GM19328 (cell line): ENCODE data around the gene GPR180.
A peak's percentile ranks its signal among the peaks of the same experiment; 100 is the strongest.

Source experiments
- ATAC-seq: cut with Tn5 transposase; IDR thresholded peaks from one replicate; pipeline ENCODE4 v1.9.1; 2021; ENCODE audit warnings: mild to moderate bottlenecking, moderate library complexity; ENCODE audit not compliant: unreplicated experiment

GPR180 gene

DNA sequence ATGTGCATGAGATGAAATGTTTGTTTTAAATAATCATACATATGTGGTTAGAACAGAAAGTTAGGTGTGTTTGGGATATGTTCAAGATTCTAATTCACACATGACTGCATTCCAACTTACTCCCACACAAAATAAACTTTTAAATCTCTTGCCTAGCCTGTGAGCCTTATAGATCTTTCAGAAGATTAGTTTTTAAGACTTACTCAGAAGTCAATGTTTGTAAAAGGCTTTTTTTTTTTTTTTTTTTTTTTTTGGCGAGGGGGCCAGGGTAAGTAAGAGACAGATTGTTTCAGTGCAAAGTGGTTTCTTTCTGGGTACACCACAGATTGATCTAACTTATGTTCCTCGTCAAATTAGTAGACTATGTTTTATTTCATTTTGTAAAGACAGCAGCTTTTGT is 39.1 kb downstream of the GPR180 start:
- ATAC-seq, result no peak

DNA sequence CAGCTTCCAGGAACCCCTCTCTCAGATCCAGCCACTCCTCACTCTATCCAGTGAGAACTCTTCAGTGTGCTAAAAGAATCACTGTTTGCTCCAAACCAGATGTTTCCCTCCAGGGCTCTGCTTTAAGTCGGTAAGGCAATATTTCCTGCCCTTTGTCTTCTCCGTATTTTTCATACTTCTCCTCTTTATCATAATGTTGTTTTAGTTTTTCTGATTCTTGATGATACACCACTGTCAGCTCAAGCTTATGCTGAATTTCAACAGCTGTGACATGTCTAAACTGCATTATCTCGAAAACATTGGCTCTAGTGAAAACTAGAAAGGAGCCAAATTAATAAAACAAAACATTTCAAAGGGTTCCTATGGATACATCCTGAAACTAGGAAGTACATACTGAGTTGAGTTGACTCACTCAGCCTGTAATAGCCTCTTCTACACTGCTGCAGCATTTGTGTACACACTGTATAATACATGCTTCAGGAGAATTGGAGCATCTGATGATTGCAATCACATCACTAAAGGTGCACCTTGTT is 39.8 kb downstream of the GPR180 start:
- no peak for ATAC-seq

DNA sequence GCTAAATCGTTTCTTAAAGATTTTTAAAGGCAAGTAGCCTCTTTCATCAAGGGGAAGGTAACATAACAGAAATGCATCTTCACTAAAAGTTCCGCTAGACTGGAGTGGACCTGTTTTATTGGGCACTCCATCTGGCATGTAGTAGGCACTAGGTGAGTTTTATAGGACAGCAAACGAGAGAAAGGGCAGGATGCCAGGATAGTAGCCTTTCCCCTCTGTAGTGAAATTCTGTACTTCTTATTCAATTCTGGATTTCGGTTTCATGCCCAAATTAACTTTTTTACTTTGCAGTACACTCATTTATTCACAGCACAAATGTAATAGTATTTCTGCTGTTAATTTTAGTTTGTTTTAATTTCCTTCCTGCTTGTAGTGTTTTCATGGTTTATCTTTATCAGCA is 45.2 kb downstream of the GPR180 start:
- ATAC-seq, result no peak

- no peak for ATAC-seq
These were observed 54.5 kb downstream of the GPR180 start for GRCh38 chr13:94656176-94656575.

- no peak for ATAC-seq
These were observed 55.1 kb downstream of the GPR180 start for GRCh38 chr13:94656766-94657165.

GRCh38 chr13:94657167-94657566 is 55.5 kb downstream of the GPR180 start:
- no peak for ATAC-seq

- ATAC-seq, result no peak
These were observed 57.4 kb downstream of the GPR180 start for GRCh38 chr13:94658926-94659597.

DNA sequence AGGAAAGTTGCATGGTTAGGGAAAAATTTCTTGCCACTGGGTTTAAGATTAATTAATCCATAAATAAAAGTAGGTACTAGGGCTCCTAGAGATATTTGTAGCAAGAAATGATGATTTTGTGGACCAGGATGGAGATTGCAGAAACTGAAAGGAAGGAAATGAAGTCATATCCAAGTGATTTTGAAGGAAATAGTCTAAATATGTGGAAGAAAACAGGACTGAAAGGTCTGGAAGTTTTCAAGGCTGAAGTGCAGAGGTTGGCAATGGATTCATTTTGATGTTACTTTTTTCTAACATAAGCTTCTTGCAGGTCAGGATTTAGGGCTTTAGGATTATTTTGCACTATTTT is 57.9 kb downstream of the GPR180 start:
- ATAC-seq, result no peak

- no peak for ATAC-seq
These were observed 59.2 kb downstream of the GPR180 start for GRCh38 chr13:94660695-94661326.

- ATAC-seq, result no peak
These were observed 59.7 kb downstream of the GPR180 start for GRCh38 chr13:94661406-94661805.

GRCh38 chr13:94662274-94662945 is 60.8 kb downstream of the GPR180 start:
- ATAC-seq, result no peak

- no peak for ATAC-seq
These were observed 63.2 kb downstream of the GPR180 start for GRCh38 chr13:94664889-94665288.

GRCh38 chr13:94666065-94666464 is 64.4 kb downstream of the GPR180 start:
- no peak for ATAC-seq

DNA sequence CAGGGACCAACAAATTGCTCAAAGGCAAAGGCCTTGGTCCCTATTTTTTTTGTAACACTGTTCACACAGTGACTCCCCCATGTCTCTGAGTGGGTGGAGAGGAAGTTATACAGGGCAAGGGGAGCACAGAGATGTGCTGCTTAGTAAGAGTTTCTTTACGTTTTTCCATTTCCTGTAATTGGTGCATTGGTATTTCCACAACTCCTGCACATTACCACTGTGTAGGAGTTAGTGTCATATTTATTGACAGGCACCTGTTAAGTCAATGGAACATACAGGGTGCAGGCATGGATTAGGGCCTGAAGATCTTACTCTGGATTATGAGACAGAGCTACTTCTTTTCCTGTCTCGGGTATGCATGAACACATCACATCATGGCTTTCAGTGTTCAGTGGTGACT is 65.5 kb downstream of the GPR180 start:
- ATAC-seq, result peak; percentile 66

- ATAC-seq, result no peak
These were observed 70.7 kb downstream of the GPR180 start for GRCh38 chr13:94672400-94672799.

GRCh38 chr13:94673851-94674250 is 72.2 kb downstream of the GPR180 start:
- no peak for ATAC-seq

- ATAC-seq, result no peak
These were observed 73.1 kb downstream of the GPR180 start for GRCh38 chr13:94674609-94675348.

GRCh38 chr13:94677799-94678198 is 76.1 kb downstream of the GPR180 start:
- no peak for ATAC-seq

GRCh38 chr13:94678845-94679244 is 77.2 kb downstream of the GPR180 start:
- ATAC-seq, result no peak

GRCh38 chr13:94679614-94680013 is 78.0 kb downstream of the GPR180 start:
- no peak for ATAC-seq

- no peak for ATAC-seq
These were observed 80.6 kb downstream of the GPR180 start for GRCh38 chr13:94682229-94682628.
